KBM-7 (cell line): ENCODE measurements around the gene EXOC3L2.

Experiments used
- DNase-seq: peaks from one replicate; pipeline ENCODE4 v3.0.0-alpha.2; 2015
- in situ Hi-C: fragments of 300-500 bp; cut with MboI; formaldehyde crosslinking; loops from 2 replicates; pipeline ENCODE4 v1.14.3; 2020; ENCODE audit warnings: low sequenced_read_pairs, low pct_unique_long_range_greater_than_20kb, mixed read lengths

Gene EXOC3L2

GRCh38 chr19:45262570-45262969, 17.4 kb upstream of the EXOC3L2 start:
- in situ Hi-C loops = no loop called here
- DNase-seq = no peak

- DNase-seq = no peak
- in situ Hi-C loops = no loop called here
Observed at GRCh38 chr19:45258862-45259261, 13.7 kb upstream of the EXOC3L2 start.

GRCh38 chr19:45256836-45257235, 11.6 kb upstream of the EXOC3L2 start:
- in situ Hi-C loops = no loop called here
- DNase-seq = no peak

DNA sequence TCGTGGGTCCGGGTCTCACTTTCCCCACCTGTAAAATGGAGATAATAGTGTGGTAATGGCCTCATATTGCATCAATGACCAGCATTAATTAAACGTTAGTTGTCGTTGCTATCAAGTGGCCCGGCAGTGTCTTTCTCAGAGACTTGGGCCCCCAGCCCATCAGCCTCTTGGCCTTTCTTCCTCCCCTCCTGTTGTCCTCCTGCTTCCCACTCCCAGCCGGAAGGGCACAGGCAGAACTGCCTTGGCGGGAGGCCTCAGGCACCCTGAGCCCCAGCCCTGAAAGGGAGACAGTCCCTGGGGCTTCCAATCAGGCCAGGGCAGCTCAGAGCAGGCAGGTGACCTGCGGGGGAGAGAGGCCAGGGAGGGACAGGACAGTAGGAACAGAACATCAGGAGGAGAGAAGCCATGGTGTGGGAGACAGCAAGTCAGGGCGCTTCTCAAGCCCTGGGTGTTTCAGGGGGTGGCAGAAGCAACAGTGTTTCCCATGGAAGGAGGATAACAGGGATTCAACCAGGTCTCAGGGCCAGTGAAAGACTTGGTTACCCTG, 10.5 kb upstream of the EXOC3L2 start:
- no peak for DNase-seq
- in situ Hi-C loops = no loop called here

DNA sequence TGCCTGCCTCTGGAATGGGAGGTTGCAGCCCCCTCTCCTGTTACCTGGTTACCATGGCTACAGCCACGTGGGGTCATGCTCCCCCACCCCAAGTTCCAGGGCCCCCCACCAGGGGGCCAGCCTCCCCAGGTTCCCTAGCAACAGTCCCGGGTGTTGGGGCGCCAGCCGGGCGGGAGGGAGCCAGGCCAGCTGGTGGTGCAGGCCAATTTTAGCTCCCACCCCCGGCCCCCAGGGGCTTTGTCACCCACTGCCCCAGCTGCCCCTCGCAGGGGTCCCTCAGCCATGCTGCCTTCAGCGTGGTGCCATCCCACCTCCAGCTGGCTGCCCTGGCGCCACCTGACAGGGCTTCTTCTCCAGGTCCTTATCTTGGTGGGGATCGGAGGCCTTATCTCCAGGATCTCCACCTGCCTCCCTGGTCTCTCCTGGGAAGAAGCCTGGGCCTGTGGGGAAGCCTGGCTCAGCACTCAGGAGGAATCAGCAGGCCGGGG, 8.9 kb upstream of the EXOC3L2 start:
- in situ Hi-C loops = no loop called here
- no peak for DNase-seq

GRCh38 chr19:45253396-45254027, 8.3 kb upstream of the EXOC3L2 start:
- DNase-seq = no peak
- in situ Hi-C loops = no loop called here

GRCh38 chr19:45251452-45252354, 6.5 kb upstream of the EXOC3L2 start:
- in situ Hi-C loops = no loop called here
- DNase-seq = no peak

DNA sequence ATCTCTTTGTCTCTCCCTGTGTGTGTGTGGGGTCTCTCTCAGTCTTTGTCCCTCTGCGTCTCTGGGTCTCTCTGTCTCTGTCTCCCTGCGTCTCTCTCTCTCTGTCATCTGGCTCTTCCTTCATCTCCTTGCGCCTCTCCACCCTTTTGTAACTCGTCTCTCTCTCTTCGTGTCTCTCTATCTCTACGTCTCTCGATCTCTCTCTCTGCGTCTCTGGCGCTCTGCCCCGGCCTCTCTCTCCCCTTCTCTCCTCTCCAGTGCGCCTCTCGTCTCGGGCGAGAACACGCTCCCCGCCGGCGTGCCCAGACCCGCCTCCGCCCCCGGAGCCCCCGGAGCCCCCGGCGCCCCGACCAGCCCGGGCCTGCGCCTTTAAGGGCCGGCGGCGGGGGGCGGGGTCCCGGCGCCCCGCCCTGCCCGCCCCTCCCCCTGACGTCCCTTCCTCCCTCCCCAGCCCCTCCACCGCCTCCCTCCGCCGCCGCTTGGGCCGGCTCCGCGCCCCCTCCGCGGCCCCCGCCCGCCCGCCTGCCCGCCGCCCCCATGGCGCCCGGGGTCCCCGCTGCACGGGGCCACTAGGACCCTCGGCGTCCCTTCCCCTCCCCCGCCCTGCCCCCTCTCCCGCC, 5.7 kb upstream of the EXOC3L2 start, which contains the start of gene MARK4:
Gene MARK4 (plus strand): TSS at position 440 of the 620 bp plus-strand sequence. CDS start 318 bp downstream, outside the sequence.
- peak; percentile 32 for DNase-seq
- in situ Hi-C loops = no loop called here

GRCh38 chr19:45250216-45250831, 5.1 kb upstream of the EXOC3L2 start:
- no peak for DNase-seq
- in situ Hi-C loops = no loop called here

DNA sequence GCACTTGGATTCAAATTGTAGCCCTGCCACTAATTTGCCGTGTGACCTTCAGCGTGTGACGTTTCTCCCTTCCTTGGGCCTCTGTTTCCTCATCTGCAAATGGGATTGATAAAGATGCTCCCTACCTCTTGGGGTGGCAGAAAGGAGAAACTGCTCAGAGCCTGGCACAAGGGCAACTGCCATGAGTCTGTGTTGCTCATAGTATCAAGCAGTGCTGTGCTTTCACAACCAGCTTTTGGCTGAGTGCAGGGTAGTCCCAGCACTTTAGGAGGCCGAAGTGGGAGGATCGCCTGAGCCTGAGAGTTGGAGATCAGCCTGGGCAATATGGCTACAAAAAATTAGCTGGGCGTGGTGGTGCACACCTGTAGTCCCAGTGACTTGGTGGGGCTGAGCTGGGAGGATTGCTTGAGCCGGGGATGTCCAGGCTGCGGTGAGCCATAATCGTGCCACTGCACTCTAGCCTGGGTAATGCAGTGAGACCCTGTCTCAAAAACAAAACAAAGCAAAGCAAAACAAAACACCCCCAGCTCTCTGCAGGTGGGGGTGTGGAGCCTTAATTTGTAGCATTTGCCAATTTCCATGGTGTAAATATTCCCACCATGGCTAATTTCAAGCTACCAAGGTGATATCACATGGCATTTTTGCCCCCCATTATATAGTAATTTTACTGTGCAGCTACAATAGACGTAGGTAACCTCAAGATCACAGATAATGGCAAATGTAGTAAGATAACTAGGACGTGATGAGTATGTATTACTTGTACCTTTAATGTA, 4.2 kb upstream of the EXOC3L2 start:
- in situ Hi-C loops = no loop called here
- no peak for DNase-seq

GRCh38 chr19:45247136-45247535, 1.9 kb upstream of the EXOC3L2 start:
- no peak for DNase-seq
- in situ Hi-C loops = no loop called here

GRCh38 chr19:45245826-45246225, 619 bp upstream of the EXOC3L2 start:
- in situ Hi-C loops = no loop called here
- DNase-seq = no peak

DNA sequence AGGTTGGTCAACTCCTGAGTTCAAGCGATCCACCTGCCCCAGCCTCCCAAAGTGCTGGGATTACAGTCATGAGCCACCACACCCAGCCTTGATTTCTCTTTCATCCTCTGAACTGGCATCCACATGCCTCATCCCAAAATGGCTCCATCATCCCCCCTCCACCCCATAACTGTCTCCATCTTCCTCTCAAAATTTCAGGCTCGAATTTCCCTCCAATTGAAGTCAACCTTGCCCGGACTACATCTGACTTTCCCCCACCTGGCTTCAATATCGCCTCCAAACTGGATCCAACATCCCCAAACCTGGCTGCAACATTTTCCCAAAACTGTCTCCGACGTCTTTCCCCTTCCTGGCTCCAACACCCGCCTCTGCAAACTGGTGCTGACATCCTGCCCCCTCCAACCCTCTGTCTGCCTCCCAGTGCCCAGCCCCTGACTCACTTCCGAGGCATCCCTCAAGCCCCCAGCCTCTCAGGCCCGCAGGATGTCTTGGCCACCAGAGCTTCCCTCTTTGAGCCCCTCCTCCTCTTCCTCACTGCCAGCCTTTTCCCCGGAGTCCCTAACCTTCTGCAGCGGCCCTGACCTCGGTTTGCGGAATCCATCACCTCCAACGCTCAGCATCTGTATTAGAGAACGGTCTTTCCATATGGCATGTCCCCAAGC, 943 bp downstream of the EXOC3L2 start:
- in situ Hi-C loops = no loop called here
- DNase-seq = peak; percentile 37

DNA sequence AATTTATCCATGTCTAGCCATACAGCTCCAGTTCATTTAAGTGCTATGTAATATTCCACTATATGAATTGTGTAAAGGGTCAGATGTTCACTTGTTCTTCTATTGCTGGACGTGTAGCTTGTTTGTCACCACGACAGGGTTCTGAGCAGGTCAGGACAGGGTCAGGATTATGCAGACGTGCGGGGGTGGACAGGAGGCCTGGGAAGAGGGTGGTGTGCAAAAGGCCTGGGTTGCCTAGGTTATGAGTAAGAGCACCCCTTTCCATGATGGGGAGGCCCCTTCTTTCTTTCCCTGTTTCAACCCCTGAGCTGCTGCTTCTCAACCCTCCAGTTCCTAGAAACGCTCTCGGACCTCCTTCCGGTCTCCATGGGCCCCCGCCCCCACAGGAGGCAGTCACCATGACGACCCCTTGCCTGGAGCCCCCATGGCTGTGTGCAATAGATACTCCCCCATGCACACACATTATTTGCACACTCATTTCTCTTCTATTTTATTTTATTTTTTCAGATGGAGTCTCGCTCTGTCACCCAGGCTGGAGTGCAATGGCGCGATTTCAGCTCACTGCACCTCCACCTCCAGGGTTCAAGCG, 2.0 kb downstream of the EXOC3L2 start:
- DNase-seq = no peak
- in situ Hi-C loops = no loop called here

DNA sequence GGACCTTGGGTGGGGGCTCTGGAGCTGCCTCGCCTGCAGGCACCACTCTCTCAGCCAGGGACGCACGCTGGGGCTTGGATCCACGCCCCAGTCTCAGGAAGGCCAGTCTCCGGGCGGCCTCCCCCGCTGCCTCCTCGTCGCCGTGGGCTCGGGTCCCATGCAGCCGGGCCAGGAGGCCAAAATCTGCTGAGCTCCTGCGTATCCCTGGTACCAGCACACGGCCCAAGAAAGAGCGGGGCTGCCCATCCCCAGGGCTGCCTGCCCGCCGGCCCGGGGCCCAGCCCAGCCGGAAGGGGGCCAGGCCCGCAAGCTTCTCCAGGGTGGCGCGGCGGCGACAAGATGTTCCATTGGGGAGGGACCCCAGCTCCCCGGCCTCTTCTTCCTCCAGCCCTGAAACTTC, 6.7 kb downstream of the EXOC3L2 start:
- in situ Hi-C loops = no loop called here
- no peak for DNase-seq

DNA sequence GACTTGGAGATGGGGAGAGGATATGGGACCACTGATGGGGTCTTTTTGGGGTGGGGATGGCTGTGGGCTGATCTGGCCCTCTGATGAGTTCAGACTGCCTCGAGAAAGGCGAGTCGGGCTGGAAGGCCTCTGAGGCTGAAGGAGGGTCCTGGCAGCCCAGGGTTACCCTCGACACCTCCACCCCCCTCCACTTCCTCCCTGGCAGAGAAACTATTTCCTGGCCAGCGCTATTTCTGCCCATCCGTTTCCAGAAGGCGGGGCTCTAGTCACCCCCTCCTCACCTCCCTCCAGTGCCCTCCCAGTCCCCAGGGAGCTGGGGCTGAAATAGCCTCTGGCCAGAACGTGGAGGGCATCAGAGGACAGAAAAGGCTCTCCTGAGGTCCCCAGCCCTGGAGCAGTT, 9.7 kb downstream of the EXOC3L2 start:
- in situ Hi-C loops = no loop called here
- no peak for DNase-seq

DNA sequence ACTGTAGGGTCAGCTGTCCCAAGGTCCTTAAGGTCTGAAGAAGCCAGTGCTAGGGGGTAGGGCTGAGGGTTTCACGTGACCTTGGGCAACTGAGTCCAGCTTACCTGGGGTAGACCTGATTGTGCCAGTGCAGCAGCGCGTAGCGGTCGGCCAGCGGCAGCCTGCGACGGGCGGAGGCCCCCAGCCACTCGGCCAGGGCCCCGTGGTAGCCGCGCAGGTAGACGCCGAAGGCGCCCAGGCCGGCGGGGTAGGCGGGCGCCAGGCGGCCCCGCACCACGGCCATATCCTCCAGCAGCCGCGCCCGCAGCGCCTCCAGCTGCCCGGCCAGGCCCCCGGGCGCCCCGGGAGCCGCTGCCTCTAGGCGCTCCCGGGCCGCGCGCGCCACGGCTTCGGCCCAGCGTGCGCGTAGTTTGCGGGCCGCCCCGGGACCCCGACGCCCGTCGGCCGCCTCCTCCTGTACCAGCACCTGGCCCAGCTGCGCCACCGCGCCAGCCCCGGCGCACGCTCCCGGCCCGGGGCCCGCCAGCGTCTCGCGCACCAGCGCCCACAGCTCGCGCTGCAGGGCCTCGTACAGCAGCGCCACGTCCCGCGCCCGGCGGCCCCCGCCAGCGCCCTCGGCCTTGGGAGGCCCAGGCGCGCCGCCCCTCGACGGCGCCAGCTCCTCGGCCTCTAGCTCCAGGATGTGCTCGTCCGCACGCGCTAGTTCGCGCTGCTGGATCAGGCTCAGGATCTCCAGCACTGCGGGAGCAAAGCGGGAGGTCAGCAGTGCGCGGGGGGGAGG, 10.9 kb downstream of the EXOC3L2 start:
- DNase-seq = no peak
- in situ Hi-C loops = no loop called here
